ENCODE data around the gene CASP10.

CASP10 gene

DNA sequence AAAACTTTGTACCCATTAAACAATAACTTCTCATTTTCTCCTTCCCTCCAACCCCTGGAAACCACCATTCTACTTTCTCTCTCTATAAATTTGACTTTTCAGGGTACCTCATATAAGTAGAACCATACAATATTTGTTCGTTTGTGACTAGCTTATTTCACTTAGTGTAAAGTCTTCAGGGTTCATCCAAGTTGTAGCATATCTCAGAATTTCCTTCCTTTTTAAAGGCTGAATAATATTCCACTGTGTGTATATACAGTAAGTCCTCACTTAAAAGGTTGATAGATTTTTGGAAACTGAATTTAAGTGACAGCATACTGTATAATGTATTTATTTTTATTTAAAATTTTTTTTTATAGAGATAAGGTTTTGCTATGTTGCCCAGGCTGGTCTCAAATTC lies 13.9 kb downstream of the CASP10 start:
- H3K36me3 Mint-ChIP-seq: peaks cover 11 to 35% of the 10 kb centered on the region in 2 donors
- H3K27ac Mint-ChIP-seq: no peak overlapping the region
- no peaks in the 10 kb centered on the region for H3K27me3 Mint-ChIP-seq
- DNase-seq (no peak), ATAC-seq (replicated peaks) (no peak)
- no peak overlapping the region for H3K4me3 Mint-ChIP-seq
- H3K4me1 Mint-ChIP-seq: peaks cover 20% of the 10 kb centered on the region in 2 donors
- H3K9me3 Mint-ChIP-seq: no peaks in the 10 kb centered on the region

DNA sequence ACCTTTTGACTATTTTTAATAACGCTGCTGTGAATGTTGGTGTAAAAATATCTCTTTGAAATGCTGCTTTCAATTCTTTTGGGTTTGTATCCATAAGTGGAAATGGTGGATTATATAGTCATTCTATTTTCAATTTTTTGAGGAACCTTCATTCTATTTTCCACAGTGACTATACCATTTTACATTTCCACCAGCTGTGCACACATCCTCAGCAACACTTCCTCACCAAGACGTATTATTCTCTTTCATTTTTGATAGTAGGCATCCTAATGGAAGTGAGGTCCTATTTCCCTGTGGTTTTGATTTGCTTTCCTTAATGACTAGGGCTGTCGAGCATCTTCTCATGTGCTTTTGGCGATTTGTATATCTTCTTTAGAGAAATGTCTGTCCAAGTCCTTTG lies 14.8 kb downstream of the CASP10 start:
- no peak for ATAC-seq (replicated peaks)
- peaks cover 11 to 35% of the 10 kb centered on the region in 2 donors for H3K36me3 Mint-ChIP-seq
- no peaks in the 10 kb centered on the region for H3K9me3 Mint-ChIP-seq
- peaks cover 15% of the 10 kb centered on the region in 2 donors for H3K4me1 Mint-ChIP-seq
- no peaks in the 10 kb centered on the region for H3K27me3 Mint-ChIP-seq
- H3K27ac Mint-ChIP-seq: no peak overlapping the region
- DNase-seq: no peak
- H3K4me3 Mint-ChIP-seq: no peak overlapping the region

DNA sequence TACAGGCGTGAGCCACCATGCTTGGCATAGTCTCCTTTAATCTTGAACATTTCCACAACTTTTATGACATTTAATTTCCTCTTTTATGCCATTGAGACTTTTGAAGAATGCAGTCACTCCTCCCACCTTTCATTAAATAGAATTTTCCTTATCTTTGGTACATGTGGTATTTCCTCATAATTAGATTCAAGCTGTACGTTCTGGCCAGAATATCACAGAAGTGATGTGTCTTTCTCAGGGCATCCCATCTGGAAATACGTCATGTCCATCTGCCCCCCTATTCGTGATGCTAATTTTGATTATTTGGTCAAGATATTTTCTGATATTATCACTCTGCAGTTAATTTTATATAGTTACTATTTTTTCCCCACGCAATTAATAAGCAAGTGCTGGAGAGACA lies 16.9 kb downstream of the CASP10 start:
- DNase-seq (no peak), ATAC-seq (replicated peaks) (no peak)
- no peaks in the 10 kb centered on the region for H3K27me3 Mint-ChIP-seq
- peaks cover 13 to 31% of the 10 kb centered on the region in 2 donors for H3K36me3 Mint-ChIP-seq
- H3K9me3 Mint-ChIP-seq: no peaks in the 10 kb centered on the region
- H3K4me1 Mint-ChIP-seq: peaks cover 5 to 10% of the 10 kb centered on the region in 2 donors
- H3K4me3 Mint-ChIP-seq: no peak overlapping the region
- no peak overlapping the region for H3K27ac Mint-ChIP-seq

DNA sequence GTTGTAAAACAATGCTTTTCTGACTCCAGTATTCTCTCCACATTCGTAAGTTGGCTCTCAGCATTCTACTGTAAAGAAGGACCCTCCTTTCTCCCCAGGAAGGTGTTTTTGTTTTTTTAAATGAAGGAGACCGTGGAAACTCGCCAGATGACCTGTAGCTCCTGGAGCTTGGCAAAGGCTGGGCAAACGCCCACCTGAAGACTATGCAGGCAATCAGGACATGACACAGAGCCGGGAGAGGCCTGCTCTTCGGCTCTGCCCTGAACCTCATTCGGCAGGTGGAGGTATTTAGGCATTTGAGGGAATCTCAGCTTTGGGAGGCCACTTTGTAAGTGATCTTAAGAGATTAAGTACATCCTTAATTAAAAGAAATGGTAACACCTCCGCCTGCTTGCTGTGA lies 17.4 kb downstream of the CASP10 start:
- Mint-ChIP-seq H3K36me3 (peaks cover 13 to 31% of the 10 kb centered on the region in 2 donors), H3K4me3 (no peak overlapping the region), H3K9me3 (no peaks in the 10 kb centered on the region), H3K27me3 (no peaks in the 10 kb centered on the region), H3K27ac (no peak overlapping the region), H3K4me1 (peaks cover 10 to 13% of the 10 kb centered on the region in 2 donors)
- no peak for DNase-seq
- no peak for ATAC-seq (replicated peaks)

DNA sequence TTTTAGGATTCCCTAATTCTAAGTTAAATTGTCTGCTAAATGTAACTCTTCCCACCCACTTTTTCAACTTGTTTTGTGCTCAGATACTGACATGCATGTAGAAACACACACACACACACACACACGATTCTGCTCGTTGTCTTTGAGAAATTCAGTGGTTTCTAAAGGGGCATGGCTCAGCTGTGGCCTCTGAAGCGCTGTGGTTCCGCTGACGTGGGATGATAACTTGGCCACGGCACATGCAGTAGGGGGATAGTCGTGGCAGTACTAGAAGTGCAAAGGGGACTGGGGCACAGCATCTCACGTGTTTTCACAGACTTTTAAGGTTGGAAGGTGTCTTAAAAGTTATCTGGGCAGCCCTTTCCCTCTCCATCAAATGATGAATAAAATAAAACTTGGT lies 18.4 kb downstream of the CASP10 start:
- peaks cover 11 to 27% of the 10 kb centered on the region in 2 donors for H3K36me3 Mint-ChIP-seq
- H3K4me1 Mint-ChIP-seq: peaks cover 10 to 13% of the 10 kb centered on the region in 2 donors
- no peak overlapping the region for H3K4me3 Mint-ChIP-seq
- DNase-seq (no peak), ATAC-seq (replicated peaks) (no peak)
- no peak overlapping the region for H3K27ac Mint-ChIP-seq
- H3K9me3 Mint-ChIP-seq: no peaks in the 10 kb centered on the region
- no peaks in the 10 kb centered on the region for H3K27me3 Mint-ChIP-seq

DNA sequence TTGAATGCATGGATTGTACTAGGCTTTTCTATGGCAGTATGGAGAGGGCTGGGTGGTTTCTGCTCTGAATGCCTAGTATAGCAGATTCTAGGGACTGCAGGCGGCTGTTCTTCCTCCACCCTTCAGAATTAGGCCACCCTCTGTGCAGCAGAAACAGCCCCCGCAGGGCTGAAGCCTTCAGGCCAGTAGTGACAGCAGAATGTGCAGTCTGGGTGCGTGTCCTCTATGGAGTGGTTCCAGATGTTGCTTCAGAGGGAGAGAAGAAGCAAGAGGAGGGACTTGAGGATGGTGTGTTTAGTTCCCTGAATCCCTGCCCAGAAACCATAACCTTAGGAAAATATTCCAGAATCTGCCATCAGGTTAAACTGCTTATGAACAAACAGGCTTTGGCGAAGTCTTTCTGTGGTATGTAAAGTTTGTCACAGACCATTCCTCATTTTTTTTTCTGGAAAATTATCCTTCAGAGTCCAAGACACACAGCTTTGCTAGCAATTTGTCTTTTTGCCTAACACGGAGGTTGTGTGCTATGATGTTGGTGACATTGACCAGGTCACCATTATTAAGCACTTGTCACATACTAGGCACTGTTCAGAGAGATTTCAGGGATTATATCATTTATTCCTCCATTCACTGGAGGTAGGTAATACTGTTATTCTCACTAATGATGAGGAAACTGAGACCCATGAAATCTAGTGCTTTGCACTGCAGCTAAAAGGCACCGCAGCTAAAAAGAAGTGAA lies 21.1 kb downstream of the CASP10 start:
- no peaks in the 10 kb centered on the region for H3K9me3 Mint-ChIP-seq
- H3K27ac Mint-ChIP-seq: no peak overlapping the region
- peaks cover 18 to 21% of the 10 kb centered on the region in 2 donors for H3K4me1 Mint-ChIP-seq
- H3K27me3 Mint-ChIP-seq: no peaks in the 10 kb centered on the region
- H3K36me3 Mint-ChIP-seq: peaks cover 11 to 26% of the 10 kb centered on the region in 2 donors
- DNase-seq (no peak), ATAC-seq (replicated peaks) (no peak)
- no peak overlapping the region for H3K4me3 Mint-ChIP-seq

DNA sequence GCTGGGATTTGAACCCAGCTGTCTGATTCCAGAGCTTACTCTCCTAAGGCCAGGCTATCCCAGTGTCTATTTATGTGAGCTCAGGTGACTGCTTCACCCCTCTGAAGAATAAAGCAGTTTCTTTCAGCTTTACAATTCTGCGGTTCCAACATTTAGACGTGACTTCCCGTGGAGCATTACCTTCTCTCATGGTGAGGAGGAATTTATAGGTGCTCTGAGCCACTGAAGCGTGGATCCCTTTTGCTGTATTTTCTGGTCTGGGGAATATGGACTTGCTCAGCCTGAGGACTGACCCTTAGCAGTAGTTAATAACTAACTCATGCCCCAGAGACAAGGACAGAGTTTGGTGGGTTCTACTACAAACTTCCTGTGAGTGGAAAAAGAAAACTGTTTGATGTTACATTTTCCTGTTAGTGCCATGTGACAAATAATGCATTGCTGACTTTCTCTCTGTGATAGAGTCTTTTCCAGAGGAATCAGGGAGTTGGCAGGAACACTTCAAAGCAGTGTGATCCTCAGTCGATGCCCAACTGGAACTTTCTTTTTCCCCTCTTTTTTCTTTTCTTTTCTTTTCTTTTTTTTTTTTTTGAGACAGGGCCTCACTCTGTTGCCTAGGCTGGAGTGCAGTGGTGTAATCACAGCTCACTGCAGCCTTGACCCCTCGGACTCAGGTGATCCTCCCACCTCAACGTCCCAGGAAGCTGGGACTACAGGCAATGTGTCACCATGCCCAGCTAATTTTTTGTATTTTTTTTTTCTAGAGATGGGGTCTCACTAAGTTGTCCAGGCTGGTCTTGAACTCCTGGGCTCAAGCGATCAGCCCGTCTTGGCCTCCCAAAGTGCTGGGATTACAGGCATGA lies 21.9 kb downstream of the CASP10 start:
- H3K4me1 Mint-ChIP-seq: peaks cover 23 to 29% of the 10 kb centered on the region in 2 donors
- DNase-seq: no peak
- H3K36me3 Mint-ChIP-seq: peaks cover 10 to 30% of the 10 kb centered on the region in 2 donors
- H3K27me3 Mint-ChIP-seq: no peaks in the 10 kb centered on the region
- no peak overlapping the region for H3K27ac Mint-ChIP-seq
- no peak overlapping the region for H3K4me3 Mint-ChIP-seq
- ATAC-seq (replicated peaks): no peak
- no peaks in the 10 kb centered on the region for H3K9me3 Mint-ChIP-seq

DNA sequence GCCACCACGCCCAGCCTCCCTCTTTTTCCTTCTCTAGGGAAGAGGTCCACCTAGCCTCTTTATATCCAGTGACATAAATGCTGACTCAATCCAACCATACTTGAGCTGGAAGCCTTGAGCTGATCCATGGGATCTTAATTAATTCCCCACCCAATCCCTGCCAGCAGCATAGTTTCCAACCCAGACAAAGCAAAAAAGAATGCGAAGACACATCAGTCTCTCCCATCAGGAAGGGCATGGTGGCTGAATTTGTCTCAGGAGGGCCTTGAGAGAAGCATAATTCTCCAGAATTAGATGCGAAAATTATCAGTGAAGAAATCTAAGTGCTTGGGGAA lies 22.5 kb downstream of the CASP10 start:
- Mint-ChIP-seq H3K27ac (no peak overlapping the region), H3K36me3 (peaks cover 9 to 29% of the 10 kb centered on the region in 2 donors), H3K4me3 (no peak overlapping the region), H3K4me1 (peaks cover 28 to 35% of the 10 kb centered on the region in 2 donors), H3K9me3 (no peaks in the 10 kb centered on the region), H3K27me3 (no peaks in the 10 kb centered on the region)
- ATAC-seq (replicated peaks): no peak
- DNase-seq: no peak

DNA sequence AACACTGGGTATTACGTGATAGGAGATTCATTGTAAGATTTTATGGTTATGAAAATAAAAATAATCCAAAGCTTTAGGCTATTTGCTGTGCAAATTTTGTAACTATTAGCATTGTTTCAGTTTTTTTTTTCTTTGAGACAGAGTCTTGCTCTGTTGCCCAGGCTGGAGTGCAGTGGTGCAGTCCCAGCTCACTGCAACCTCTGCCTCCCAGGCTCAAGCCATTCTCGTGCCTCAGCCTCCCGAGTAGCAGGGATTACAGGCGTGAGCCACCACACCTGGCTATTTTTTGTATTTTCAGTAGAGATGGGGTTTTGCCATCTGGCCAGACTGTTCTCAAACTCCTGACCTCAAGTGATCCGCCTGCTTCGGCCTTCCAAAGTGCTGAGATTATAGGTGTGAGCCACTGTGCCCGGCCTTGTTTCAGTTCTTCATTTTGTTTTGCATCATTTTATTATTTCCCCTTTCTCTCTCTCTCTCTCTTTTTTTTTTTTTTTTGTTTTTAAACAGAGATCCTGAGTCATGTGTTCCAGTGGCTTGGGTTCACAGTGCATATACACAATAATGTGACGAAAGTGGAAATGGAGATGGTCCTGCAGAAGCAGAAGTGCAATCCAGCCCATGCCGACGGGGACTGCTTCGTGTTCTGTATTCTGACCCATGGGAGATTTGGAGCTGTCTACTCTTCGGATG lies 25.8 kb downstream of the CASP10 start:
- ATAC-seq (replicated peaks): peak; percentile 96 to 97
- no peaks in the 10 kb centered on the region for H3K9me3 Mint-ChIP-seq
- H3K27ac Mint-ChIP-seq: peak overlapping the region; percentile 56
- DNase-seq: peak; percentile 63
- H3K27me3 Mint-ChIP-seq: no peaks in the 10 kb centered on the region
- peaks cover 4 to 29% of the 10 kb centered on the region in 2 donors for H3K36me3 Mint-ChIP-seq
- peaks cover 27 to 43% of the 10 kb centered on the region in 2 donors for H3K4me1 Mint-ChIP-seq
- H3K4me3 Mint-ChIP-seq: peak overlapping the region in 1 of 2 donors; percentile 5

DNA sequence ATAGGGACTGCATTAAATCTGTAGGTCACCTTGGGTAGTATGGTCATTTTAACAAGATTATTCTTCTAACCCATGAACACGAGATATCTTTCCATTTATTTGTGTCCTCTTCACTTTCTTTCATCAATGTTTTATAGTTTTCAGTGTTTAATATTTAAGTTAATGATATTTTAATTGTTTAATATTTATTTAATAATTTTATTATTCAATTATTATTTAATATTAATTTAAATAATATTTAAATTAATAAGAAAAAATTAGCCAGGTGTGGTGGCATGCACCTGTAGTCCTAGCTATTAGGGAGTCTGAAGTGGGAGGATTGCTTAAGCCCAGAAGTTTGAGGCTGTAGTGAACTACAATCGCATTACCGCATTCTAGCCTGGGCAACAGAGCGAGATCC lies 33.0 kb downstream of the CASP10 start:
- H3K36me3 Mint-ChIP-seq: peaks cover 9 to 14% of the 10 kb centered on the region in 2 donors
- H3K27ac Mint-ChIP-seq: no peak overlapping the region
- DNase-seq (no peak), ATAC-seq (replicated peaks) (no peak)
- H3K4me3 Mint-ChIP-seq: no peak overlapping the region
- H3K4me1 Mint-ChIP-seq: peaks cover 10 to 20% of the 10 kb centered on the region in 2 donors
- H3K9me3 Mint-ChIP-seq: no peaks in the 10 kb centered on the region
- H3K27me3 Mint-ChIP-seq: no peaks in the 10 kb centered on the region

DNA sequence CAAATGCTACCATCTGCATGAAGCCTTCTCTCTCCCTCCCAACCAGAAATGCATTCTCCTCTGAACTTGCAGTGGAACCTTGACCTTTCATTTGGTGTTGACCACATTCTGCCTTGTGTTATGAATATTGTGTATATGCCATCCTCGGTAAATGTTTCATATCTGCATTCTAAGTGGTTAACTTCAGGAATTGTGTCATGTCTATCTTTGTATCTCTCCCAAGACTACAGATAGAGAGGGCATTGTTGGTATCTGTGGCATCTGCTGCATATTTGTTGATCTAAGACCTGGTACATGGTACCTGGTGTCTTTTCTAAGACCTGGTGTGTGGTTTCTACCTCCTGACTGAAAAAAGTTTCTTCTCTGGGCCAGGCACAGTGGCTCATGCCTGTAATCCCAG lies 34.0 kb downstream of the CASP10 start:
- peak; percentile 38 to 59 for ATAC-seq (replicated peaks)
- Mint-ChIP-seq H3K27ac (no peak overlapping the region), H3K27me3 (no peaks in the 10 kb centered on the region)

DNA sequence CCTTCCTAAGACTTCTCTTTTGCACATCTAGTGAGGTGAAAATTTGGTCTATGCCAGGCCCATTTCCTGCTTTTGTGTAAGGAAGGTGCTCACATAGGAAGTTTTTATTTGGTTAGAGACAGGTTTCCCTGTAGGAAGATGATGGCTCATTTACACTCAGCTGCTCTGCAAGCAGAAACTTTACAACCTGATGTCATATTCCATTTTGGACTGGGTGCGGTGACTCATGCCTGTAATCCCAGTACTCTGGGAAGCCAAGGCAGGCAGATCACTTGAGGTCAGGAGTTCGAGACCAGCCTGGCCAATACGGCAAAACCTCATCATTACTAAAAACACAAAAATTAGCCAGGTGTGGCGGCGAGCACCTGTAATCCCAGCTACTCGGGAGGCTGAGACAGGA lies 35.8 kb downstream of the CASP10 start:
- Mint-ChIP-seq H3K36me3 (peaks cover 9 to 11% of the 10 kb centered on the region in 2 donors), H3K4me1 (peaks cover 13 to 22% of the 10 kb centered on the region in 2 donors), H3K27me3 (no peaks in the 10 kb centered on the region), H3K4me3 (no peak overlapping the region), H3K27ac (no peak overlapping the region), H3K9me3 (no peaks in the 10 kb centered on the region)
- DNase-seq (no peak), ATAC-seq (replicated peaks) (no peak)

More for the DNA sequence above, 34.0 kb downstream of the CASP10 start:
- peaks cover 9 to 11% of the 10 kb centered on the region in 2 donors for H3K36me3 Mint-ChIP-seq
- H3K9me3 Mint-ChIP-seq: no peaks in the 10 kb centered on the region
- no peak for DNase-seq
- H3K4me3 Mint-ChIP-seq: no peak overlapping the region
- H3K4me1 Mint-ChIP-seq: peaks cover 11 to 14% of the 10 kb centered on the region in 2 donors

DNA sequence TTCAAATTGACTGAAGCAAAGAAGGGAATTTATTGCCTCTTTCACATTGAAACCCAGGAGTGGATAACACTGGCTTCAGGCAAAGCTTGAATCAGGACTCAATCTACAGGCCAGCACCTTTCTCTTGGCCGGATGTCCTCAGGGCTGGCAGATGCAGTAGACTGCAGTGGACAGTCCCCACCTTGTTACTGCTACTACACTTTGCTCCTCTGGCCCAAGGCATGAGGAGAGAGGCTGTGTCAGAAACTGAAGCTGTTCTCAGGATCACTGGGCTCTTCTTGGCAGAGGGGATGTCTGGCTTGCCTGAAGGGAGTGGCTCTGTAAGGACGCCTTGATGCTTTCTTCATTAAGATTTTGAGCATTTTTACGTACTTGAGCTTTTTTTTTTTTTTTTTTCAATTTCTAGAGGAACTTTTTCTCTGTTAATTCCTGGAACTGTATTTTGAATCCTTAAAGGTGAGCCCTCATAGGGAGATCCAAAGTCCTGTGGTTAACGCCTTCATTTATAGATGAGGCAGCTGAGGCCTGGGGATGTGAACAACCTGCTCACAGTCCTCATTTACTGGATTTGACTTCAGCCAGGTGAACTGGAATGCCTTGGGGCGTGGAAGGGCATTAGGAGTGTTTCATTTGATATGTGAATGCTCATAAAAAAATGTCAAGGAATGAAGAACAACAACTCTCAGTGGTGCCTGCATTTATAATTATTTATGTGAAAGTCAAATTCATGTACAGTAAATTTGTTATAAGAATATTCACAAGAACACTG lies 36.6 kb downstream of the CASP10 start:
- Mint-ChIP-seq H3K9me3 (no peaks in the 10 kb centered on the region), H3K36me3 (peaks cover 9 to 11% of the 10 kb centered on the region in 2 donors), H3K4me1 (peaks cover 13 to 22% of the 10 kb centered on the region in 2 donors), H3K27ac (no peak overlapping the region), H3K27me3 (no peaks in the 10 kb centered on the region), H3K4me3 (no peak overlapping the region)
- ATAC-seq (replicated peaks) (no peak), DNase-seq (no peak)

DNA sequence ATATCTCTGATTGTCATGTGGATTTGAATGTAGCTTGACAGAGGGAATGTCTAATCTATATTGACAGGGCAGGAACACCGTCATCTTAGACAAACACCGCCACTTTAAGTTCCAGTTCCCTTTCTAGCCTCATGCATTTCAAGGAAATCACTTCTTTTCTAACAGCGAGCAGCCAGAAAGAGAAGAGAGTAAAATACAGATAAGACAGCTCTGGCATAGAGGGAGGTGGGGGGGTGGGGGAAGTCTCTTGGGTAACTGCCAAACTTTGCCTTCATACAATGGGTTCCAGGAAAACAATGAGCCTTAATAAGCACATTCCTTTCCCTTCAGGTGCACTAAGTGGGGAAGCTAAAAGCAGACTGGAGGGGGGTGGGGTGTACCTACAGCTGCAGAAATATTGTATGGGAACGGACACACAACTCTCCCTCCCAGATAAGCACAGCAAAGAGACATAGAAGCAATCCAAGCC lies 37.2 kb downstream of the CASP10 start:
- H3K27me3 Mint-ChIP-seq: no peaks in the 10 kb centered on the region
- H3K4me3 Mint-ChIP-seq: no peak overlapping the region
- peaks cover 13 to 22% of the 10 kb centered on the region in 2 donors for H3K4me1 Mint-ChIP-seq
- DNase-seq: no peak
- H3K36me3 Mint-ChIP-seq: peaks cover 9 to 10% of the 10 kb centered on the region in 2 donors
- ATAC-seq (replicated peaks): peak; percentile 48 to 60
- H3K9me3 Mint-ChIP-seq: no peaks in the 10 kb centered on the region
- H3K27ac Mint-ChIP-seq: no peak overlapping the region
